GM19035 (cell line): Measurements from ENCODE around the gene TYW5.

Experiments used
- ATAC-seq: cut with Tn5 transposase; IDR thresholded peaks from one replicate; pipeline ENCODE4 v1.9.1; 2021; ENCODE audit not compliant: unreplicated experiment

TYW5 gene, protein sequence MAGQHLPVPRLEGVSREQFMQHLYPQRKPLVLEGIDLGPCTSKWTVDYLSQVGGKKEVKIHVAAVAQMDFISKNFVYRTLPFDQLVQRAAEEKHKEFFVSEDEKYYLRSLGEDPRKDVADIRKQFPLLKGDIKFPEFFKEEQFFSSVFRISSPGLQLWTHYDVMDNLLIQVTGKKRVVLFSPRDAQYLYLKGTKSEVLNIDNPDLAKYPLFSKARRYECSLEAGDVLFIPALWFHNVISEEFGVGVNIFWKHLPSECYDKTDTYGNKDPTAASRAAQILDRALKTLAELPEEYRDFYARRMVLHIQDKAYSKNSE

DNA sequence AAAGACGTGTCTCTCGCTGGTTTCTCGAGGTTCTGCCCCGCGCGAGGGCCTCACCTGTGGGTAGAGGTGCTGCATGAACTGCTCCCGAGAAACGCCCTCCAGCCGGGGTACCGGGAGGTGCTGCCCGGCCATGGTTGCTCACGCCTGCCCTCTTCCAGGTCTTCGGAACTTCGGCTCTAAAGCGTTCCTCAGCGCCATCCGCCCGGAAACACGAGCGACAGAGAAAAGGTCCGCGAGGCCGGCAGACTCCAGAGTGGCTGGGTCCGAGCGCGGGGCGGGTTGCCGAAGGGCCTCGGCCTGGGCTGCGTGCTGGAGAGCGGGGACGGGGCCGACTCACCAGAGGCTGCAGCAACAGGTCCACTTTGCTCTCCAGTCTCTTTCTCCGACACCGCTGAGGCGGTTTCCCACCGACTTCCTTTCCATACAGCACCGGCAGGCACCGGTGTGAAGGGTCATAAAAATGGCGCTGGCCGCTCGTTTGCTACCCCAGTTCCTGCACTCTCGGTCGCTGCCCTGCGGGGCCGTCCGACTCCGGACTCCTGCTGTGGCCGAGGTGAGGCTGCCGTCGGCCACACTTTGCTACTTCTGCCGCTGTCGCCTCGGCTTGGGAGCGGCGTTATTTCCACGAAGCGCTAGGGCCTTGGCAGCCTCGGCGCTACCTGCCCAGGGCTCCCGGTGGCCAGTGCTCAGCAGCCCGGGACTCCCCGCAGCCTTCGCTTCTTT is at the start of gene TYW5, which contains the start of gene MAIP1:
Gene TYW5, minus strand, starts transcription at position 153 of the 723 bp plus-strand sequence. Its CDS starts 21 bp downstream, at position 132.
Gene MAIP1, plus strand, starts transcription at position 244 of the 723 bp plus-strand sequence. Its CDS starts 217 bp downstream, at position 461.
- peak; percentile 84 for ATAC-seq

DNA sequence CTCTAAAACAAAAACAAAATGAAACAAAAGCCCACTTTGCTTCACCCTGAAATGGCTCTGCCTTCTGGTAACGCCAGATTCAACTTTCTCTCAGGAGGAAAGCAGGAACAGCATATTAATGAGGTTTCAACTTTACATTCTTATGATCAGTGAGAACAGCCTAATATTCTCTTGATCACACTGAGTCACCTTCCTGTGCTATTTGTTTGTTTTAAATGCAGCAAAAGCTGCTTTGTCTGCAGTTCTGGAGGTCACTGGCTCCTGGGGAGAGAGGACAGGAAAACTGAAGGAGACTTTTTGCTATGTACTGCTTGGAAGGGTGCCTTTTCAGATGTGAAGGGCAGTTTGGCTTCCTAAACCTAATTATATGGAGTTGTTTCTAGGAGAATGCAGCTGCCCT is 48.2 kb upstream of the TYW5 start:
- ATAC-seq, result no peak

DNA sequence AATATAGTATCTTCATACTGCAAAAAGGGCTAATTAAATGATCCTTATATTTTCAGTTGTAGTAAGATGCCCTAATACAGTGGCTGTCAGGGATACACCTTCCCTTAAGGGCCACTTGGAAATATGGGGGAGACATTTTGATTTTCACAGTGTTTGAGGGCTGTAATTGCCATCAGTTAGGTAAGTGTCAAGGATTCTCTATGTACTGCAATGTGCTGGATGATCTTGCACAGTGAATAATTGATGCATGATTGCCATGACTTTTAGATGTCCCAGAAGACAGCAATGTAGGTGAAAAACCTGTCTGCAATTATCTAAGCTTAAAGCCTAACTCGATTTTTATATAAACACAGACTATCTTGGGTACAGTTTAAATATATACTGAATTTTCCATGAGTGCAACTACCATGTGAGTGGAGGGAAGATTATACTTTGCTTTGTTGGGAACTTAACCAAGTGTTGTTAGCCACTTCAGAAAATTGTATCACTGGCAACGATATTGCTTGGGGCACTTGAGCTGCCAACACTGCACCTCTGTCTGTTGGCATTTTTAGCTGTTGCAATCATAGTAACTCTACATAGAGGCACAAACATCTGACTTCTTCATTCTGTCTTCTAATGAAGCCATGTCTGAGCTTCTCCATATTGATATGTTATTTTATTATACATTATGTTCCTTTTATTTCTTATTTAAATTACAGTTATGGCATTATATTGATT is 45.3 kb upstream of the TYW5 start:
- no peak for ATAC-seq

DNA sequence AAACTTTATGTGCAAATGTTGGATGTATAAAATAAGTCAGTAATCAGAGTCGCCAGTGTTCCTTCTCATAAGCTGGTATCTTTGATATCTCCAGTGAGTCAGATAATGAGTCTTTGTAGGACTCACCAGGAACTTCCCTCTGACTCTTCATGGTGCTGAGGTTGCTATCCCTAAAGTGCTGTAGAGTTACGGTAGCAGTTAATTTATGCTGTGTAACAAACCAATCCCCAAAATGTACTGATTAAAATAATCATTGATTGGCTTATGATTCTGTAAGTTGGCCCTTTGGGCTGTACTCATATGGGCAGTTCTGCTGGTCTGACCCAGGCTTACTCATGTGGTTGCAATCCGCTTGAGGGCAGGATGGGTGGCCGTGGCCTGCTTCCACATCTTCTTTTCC is 43.9 kb upstream of the TYW5 start:
- ATAC-seq, result no peak

DNA sequence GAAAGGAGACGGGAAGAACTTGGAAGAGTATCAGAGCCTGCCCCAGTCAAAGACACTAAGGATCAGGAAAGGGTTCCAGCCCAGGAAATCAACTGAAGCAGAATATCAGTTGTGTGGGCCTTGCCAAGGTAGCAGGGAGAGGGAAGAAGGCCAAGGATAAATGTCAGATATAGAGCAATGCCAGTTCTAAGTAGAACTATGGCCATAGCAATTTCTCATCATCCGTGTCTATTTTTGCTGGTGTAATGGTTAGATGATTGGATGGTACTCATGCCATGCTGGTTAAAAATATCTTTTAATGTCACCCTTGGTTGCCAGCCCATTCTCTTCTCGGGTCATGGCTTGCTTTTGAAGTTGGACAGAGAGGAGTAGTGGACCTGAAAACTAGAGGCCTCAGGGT is 42.0 kb upstream of the TYW5 start:
- ATAC-seq, result no peak

DNA sequence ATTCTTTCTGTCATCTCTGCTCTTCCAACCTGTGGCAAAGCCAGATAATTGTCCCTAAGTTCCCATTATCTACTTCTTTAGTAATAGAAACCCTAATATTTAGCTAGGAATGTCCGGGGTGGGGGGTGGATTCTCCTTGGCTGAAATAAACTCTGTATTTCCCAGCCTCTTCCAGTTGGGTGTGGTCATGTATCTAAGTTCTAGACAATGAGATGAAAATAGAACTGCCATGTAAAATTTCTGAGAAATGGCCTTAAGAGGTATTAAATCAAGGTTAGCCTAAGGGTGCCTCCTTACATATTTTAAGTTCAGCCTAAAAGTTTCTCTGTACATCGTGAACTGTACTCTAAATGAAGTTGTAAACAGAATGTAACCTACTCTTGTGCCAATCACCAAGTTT is 39.6 kb upstream of the TYW5 start:
- no peak for ATAC-seq

DNA sequence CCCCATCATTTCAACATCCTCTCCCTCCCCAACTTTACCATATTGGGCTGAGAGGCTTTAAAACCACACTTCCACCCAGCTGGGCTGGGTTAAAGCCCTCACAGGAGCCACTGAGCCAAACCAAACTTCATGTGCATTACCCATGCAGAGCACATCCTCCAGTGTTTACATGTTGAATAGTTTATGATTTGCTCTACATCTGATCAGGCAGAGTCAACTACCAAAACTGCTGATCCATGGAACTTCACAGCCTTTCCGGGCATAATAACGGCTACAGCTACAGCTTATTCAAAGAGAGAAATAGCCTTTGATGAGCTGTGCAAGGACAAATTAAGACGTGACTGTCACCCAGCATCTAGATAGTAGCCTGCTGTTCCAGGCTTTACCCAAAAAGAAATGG is 39.1 kb upstream of the TYW5 start:
- no peak for ATAC-seq

DNA sequence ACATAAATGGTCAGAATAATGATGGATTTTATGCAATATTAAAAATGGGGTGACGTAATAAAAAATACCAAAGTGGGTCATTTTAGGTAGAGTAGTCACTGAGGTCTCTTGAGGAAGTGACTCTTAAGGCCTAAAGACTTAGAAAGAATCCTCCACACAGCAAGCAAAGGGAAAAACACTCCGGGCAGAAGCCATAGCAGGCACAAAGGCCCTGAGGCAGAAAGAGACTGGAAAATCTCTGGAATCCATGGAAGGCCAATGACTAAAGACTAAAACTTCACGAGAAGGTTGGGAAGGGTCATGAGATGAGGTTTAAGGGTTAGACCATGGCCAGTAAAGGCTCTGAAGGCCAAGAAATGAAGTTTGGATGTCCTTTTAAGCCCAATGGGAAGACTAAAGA is 37.0 kb upstream of the TYW5 start:
- no peak for ATAC-seq

DNA sequence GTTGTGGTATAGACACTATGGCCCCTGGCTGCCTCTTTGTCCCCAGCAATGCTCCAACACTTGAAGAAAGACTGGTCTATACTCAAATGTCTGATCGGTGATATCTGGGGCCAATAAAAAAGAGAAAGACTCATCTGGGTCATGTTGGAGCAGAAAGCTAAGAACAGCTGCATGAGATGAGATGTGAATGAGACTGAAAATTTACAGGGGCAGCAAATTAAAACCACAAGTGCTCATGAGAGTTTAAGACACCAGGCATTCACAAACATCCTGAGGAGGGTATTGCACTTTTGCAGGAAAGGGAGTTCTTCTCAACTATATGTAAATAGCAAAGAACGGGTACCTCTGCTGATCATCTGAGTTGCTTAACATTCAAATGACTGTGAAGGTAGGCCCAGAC is 36.4 kb upstream of the TYW5 start:
- ATAC-seq, result no peak

DNA sequence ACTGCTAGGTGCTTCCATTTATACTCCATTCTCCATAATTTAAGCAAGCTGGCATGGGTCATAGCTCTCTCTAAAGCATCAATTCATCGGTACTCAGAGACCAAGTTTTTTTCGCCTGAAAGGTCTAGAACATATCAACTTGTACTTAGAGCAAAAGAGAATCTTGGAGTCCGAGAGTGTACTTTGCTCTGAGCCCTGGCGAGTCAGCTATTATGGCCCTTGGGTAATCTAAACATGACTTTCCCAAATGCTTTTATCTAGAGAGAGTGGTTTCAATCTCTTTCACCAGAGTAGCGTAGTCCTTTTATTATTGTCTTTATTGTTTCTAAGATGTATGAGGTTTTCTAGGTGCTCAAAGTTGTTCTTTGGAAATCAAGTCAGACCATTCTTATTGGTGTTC is 34.5 kb upstream of the TYW5 start:
- no peak for ATAC-seq

DNA sequence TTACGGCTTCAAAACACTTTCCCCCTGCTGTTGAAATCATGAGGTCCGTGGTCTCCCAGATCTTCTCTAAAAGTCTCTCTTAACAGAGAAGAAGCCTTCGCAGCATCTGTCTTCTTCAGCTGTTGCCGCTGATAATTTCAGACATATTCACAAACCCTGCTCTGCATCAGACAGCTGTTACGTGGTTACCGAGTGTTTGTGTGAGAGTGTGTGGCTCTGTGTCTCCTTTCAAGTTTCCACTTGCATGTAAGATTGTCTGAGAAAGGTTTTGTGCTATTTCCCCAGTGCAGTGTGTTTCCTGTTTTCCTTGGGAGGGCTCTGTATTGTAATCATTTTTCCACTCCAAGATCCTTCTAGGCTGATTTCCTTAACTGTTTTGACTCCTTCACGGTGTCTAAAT is 32.9 kb upstream of the TYW5 start:
- no peak for ATAC-seq

DNA sequence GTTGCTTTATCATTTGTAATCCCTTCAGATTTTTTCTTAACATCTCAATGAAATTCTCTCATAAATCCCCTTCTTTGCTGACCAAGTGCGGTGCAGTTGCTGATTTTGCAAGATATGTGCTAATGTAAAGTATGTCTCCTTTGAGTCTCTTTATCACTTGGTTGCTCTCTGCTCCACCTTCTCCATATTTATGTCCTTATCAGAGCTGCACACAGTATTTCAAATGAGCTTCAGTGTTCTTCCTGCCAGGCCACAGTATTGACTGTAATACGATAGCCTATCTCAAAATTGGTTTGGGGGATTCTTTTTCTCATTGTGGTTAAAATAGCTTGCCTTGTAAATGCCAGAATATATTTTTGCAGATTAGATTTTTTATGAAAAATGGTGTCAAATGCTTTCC is 32.3 kb upstream of the TYW5 start:
- ATAC-seq, result no peak

DNA sequence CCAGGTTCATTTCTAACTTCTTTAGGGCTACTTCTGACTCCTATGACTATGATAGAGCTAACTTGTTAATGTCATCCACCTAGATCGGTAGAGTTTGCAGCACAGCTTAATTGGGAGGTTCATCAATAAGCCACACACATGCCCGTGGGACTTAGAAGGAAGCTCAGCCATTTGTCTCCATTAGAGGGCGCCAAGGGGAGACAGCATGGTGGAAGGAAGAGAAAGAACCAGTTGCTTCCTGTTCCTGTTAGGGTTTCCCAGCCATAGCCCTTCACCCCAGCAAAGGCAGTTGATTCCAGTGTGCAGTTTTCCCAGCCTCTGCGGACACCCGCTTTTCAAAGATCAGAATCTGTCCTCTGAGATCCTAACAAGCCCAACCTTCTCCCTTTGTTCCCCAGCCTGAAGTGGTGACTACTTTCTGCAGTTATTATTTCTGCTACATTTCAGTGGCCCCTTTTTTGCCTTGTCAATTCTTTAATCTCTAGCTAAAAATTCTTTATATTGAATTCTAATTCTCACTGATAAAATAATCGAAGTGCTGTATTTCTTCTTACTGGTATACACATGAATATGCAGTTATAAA is 30.4 kb upstream of the TYW5 start:
- ATAC-seq, result no peak

DNA sequence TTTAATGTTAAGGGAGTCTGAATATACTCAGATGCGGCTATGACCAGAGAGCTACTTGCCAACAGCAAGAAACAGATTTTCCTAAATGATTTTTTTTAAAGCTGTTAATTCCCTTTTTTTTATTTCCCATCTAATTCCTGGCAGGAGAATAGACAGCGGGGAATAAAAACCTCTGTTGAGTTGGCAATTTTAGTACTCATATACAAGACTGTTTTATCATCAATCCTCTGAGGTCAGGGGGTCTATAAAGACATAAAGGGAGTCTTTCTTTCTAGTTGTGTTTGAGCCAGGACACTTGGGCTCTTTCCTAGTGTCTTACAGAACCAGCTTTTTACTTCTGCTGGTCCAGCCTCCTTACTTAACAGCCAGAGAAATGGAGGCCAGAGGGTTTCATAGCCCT is 29.5 kb upstream of the TYW5 start:
- ATAC-seq, result no peak

DNA sequence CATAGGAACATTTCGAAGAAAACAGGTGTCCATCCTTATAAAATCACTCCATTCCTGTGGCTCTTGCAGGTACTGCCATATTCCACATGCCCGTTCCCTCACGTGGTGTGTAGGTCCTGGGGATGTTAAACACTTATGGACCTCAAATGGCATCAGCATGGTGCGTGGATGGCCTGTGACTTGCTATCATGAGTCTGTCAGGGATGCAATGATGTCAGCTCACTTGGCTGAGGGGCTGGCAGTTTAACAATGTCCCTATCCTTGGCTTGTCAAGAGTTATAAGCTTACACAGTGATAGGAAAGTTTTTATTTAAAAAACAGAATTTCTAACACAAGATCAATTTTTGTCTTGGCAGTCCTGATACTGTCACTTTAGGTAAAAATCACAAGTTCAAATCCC is 28.9 kb upstream of the TYW5 start:
- ATAC-seq, result no peak

DNA sequence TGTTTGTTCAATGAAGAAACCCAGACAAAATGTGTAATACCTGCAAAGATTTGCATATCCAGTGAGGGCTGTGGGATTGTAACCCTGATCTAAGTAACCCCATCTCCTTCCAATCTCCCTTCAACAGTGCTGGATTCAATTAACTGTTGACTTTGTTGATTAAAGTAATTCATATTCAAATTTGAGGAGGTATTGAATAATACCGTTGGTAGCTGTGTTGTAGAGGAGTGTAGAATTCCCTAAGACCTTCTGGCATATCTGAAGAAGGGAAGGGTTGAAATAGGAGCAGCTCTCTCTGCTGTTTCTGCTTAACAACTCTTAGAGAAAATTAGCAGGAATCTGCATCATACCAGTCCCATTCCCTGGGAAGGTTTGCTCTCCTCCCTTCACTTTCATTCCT is 28.2 kb upstream of the TYW5 start:
- ATAC-seq, result no peak

DNA sequence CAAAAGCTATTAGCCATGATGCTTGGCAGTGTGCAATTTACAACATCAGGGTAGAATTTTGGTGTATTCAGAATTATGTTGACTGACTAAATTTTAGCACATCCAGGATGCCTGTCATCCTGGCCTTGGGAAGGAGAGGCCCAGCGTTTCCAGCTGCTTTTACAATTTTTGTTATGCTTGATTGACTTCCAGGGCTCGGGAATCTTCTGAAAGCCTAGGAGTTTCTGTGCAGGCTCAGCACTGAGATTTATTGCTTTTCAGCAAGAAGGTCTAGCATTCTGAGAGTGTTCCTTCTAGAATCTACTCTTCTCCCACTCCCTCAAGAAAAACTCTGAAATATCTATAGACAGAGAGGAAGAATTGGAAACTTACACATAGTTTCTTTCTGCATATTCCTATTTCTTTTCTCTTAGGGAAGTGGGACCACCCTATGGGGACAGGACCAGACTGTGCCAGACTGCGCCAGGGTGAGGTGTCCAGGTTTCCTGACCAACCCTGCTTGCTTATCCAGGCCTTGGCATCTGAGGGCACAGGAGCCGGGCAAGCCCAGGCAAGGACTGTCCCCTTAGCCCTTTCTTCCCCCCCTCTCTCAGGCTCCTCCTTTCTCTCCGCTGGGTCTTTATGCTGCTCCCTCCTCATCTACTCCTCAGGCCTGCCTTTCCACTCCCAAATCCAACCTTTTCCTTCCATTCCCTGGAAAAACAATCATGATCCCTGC is 27.0 kb upstream of the TYW5 start:
- ATAC-seq, result no peak

DNA sequence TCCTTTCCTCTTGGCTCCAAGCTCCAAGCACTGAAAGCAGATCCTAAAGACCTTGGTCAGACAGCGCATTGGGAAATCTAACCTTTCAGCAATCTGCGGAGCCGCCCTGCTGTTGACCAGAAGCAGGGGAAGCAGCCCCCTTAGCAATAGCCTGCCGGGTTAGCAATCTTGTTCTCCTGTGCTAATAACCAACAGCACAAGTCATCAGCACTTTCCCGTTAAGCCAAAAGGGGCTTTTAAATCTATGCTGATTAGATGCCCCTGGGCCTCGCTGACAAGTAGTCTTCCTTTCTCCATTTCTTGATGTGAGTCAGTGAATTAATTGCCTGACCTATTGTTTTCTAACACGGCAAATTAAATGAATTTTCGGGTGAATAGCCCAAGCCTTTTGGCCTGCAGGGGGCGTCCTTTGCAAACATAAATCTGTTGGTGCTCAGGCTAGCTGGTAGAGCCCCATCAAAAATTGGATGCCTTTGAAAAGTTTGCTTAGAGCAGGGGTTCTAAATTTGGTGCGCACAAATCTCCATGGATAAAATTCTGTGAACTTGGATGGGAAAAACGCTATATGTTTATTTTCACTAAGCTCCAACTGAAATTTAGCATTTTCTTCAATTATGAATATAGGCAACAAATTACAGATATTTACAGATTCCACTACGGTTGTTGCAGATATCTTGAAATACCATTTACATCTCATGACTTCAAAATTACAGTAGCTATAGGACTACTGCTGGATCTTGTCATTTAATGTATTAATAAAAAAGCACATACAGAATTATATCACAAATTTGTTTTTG is 24.7 kb upstream of the TYW5 start:
- ATAC-seq, result no peak

DNA sequence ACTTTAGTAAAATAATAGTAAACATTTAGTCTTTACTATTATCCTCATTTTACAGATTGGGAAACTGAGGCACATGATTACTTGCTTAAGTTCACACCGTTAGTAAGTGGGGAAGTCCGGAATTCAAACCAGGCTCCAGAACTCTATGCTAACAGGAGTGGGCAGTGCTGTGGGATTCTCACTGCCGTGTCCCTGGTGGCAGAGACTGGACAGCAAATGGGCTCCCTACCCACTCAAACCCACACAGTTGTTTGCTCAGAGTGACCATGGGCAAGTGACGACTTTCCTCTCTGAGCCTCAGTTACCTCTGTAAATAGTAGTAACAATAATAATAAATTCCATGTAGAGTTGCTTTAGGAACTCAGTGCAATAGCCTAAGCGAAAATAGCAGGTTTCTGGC is 24.1 kb upstream of the TYW5 start:
- ATAC-seq, result no peak

DNA sequence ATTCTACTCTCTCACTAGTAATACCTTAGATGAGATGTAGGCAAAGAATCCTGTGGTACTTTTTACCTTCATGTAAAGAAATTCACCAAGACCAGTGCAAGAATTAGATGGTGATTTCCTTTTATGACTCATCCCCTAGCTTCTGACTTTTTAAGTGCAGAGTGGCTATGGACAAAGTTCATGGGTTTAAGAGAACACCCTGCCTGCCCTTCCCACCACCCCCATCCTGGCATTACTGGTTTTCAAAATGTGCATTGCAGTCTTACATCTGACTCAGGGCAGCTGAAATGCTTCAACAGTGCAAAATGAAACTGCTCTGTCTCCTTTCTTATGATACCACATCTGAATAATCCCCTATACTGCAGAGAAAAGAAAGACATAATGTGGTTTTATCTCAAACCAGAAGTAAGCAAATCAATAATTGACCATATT is 22.7 kb upstream of the TYW5 start:
- peak; percentile 62 for ATAC-seq
